HG03558 (cell line): Measurements from ENCODE around the gene GNS.
A peak's percentile ranks its signal among the peaks of the same experiment; 100 is the strongest.
"Not testable (repeated sequence)": the region's sequence is repeated elsewhere in the genome, so short reads cannot be mapped to it uniquely, and the experiment has no call there.

ENCODE experiments used
- ATAC-seq: cut with Tn5 transposase; IDR thresholded peaks from one replicate; pipeline ENCODE4 v1.9.1; 2021; ENCODE audit warnings: moderate number of reproducible peaks; ENCODE audit not compliant: unreplicated experiment; ENCODE audit errors: extremely low read depth

The GNS gene

GRCh38 chr12:64759035-64759894 is at the start of gene GNS:
Gene GNS, minus strand, starts transcription at chr12:64759406. Its CDS starts 130 bp downstream, at chr12:64759276.
- peak; percentile 50 for ATAC-seq

DNA sequence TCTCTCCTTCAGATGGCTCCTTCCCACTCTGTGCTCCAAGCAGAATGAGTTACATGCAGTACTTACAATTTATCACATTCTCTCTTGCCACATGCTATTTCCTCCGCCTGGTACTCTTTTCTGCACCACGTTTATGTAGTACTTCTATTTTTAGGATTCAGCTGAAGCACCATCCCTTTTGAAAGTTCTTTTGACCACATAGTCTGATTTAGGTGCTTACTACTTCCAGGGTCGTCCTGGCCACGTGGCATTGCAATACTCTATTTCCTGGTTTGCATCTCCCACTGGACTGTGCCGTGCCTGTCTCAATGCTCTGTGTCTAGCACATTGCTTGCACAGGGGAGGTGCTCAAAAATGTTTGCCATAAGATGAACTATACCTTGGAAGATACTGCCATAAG is 48.9 kb upstream of the GNS start:
- ATAC-seq = no peak

GRCh38 chr12:64806593-64807460 is 47.6 kb upstream of the GNS start:
- ATAC-seq = no peak

GRCh38 chr12:64806173-64806572 is 47.0 kb upstream of the GNS start:
- ATAC-seq = no peak

GRCh38 chr12:64802180-64802775 is 43.1 kb upstream of the GNS start:
- ATAC-seq = not testable (repeated sequence)

DNA sequence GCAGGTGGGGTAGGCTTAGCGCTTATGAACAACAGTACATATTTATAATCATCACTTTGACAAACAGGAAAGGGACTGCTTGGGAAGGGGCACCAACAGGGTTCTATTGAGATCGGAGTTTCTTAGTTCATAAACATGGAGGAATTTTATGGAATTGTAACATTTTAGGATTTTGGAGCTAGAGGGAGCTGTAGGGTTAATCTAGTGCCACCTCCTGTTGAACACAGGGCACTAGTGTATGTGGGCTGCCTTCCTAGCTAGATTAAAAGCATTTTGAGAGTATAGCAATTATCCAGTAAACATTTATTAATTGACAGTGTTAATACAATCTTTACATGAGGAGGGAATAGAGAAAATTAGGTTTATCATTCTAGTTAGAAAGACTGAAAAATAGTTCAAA is 42.2 kb upstream of the GNS start:
- ATAC-seq = no peak

DNA sequence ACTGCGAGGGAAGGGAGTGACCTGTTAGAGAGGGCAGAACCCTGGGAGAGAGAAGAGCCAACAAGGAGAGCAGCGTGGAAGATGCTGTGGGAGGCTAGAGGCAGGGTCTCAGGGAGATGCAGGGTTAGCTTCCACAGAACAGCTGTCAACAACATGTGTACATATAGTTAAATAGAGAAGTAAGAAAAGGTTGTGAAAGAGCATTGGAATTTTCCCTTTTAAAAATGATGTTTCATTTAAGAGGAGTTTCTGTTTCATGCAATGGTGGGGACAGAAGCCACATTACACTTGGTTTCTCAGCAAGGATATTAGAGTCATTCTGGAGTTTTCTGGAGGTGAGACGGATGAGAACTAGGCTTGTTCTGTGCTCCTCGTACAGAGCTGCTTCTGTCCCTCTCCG is 41.4 kb upstream of the GNS start:
- ATAC-seq = peak; percentile 46

DNA sequence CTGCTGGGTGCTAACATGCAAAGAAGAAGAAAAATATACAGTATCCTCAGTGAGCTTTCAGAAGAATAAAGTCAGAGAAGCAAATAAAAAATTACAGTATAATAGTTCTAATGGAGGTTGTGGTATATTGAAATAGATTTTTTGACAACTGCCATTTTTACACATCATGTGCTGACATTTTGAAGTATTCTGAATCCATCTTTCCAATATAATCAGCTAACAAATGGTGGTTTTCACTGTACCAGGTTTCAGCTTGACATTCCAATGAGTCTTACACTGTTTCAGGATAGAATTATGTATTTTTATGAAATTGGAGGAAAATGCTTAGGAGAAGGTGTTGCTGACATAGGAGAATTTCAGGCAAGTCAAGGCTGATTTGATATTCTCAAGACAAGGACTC is 39.0 kb upstream of the GNS start:
- ATAC-seq = no peak

DNA sequence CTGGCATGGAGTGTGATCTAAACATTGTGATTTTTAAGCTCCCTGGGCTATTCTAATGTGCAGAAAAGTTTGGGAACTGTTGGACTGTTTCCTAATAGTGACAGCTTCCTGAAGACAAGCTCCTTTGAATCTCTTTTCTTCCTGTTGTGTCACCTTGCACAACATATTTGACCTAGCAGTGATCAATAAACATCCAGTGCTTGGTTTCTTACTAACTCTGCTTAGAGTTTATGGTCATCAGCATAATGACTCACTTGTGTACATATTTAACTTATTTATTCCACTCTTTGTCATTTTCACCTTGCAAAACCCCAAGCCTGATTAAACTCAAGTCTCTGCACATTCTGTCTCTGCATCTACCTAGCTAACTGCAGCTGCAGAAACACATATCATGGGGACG is 38.0 kb upstream of the GNS start:
- no peak for ATAC-seq

DNA sequence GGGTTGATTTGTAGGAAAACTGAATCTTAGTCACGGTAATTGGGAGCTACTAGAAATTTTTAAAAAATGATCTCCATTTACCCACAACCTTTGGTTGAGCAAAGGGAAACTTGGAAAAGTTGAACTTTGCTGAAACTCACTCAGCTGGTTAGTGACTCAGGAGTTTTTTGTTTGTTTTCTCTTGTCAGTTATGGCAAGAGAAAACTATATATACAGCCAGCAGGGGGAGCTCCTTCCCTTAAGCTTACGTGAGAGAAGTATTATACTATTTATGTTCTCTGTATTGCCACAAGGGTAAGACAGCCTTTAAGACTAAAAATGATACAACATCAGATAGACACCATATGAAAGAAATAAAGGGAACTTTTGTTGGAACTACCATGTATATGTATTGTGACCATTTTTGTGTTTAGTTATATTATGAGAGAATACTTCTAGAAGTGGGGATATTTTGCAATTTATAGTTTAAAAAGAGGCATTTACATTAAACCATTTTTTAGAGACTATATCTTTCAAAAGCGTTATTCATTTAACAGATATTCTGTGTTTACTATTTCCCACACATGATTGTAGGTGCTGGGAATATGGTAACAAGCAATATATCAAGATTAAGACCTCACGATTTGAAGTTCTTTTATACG is 37.1 kb upstream of the GNS start:
- peak; percentile 61 for ATAC-seq

DNA sequence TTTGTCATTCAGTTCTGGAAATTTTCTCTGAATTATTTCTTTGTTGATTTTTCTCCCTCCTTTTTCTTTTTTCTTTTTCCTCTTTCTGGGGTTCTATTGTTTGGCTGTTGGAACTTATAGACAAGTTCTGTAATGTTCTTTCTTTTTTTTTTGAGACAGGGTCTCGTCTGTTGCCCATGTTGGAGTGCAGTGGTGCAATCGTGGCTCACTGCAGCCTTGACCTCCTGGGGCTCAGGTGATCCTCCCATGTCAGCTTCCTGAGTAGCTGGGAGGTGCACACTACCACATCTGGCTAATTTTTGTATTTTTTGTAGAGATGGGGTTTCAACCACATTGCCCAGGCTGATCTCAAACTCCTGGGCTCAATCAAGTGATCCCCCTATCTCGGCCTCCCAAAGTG is 35.1 kb upstream of the GNS start:
- no peak for ATAC-seq

- ATAC-seq = no peak
These were observed 34.4 kb upstream of the GNS start for GRCh38 chr12:64793610-64794009.

GRCh38 chr12:64792128-64792527 is 32.9 kb upstream of the GNS start:
- ATAC-seq = no peak

DNA sequence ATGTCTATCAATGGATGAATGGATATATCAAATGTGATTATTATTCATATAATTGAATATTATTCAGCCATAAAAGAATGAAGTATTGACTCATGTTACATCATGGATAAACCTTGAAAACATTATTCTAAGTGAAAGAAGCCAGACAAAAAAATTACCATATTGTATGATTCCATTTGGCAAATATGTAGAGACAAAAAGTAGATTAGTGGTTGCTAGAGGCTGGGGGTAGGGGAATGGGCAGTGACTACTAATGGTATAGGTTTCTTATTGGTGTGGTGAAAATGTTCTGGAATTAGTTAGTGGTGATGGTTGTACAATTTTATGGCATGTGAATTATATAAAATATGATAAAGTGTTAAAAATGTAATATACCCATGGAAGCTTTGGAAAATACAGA is 31.8 kb upstream of the GNS start:
- ATAC-seq = no peak

- ATAC-seq = no peak
These were observed 31.0 kb upstream of the GNS start for GRCh38 chr12:64790166-64790565.

DNA sequence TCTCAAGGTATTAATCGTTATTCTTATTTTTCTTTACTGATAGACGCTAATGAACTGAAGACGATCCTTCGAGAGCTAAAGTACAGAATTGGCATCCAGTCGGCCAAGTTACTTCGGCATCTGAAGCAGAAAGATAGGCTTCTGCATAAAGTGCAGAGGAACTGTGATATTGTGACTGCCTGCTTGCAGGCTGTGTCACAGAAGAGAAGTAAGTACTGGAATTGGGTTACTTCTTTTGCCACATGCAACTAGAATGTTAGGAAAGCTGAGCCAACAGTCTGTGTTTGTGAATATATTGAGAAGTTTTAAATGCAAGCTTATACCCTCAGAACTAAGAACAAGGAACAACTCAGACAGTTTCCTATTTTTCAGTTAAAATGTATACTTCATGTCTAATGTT is 26.6 kb upstream of the GNS start:
- ATAC-seq = no peak

- ATAC-seq = no peak
These were observed 23.1 kb upstream of the GNS start for GRCh38 chr12:64782191-64782876.

DNA sequence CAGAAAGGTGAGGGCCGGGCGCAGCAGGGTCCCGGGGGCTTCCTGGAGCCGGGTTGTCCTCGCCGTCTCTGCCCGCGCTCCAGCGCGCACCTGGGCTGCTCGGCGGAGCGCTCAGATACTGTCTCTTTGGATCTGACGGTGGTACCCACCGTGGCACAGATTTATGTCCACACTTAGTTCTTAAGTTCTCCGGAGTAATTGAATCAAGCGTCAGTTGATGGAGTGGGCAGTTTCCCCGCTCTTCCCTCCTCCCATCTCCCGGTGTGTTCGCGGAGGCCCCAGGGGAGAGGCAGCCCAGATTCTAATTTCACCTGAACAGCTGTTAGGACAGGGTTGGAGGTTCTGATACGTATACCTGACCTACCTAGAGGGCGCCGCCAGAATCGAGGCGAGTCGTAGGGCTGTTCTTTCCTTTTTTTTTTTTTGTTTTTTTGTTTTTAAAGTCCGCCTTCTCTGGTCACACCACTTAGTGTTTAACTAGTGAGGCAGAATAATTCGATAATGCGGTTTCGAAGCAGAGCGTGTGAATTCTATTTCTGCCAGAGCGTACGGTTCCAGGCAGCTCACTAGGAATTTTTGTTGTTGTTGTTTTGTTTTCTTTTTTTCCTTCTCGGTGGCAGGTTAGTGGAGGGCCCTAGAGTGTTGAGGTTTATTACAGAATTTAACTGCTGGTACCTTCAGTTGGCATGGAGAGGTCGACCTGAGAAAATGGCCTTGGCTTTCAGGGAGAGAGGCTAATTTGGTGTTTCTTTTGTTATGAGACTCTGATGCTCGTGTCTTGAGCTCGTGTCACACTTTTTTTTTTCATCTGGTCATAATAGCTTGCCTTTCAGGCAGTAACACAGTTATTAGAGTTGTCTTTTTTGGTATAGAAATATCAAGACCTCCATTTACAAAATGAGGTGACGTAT is 22.3 kb upstream of the GNS start:
- no peak for ATAC-seq
